HUDEP-2 (cell line): ENCODE results near the gene TWIST1.
A peak's percentile ranks its signal among the peaks of the same experiment; 100 is the strongest.

Experiments
- DNase-seq, 76 experiments: peaks; one replicate each; lab custom pipeline; 2025; ENCODE audit not compliant: unreplicated experiment in 76 of 76; lab: John Stamatoyannopoulos, UW

The TWIST1 gene

GRCh38 chr7:19117091-19117869, at the start of gene TWIST1:
TWIST1 (minus strand) TSS chr7:19117636; CDS start chr7:19117321, 315 bp downstream.
- peak in 1 of 76 experiments; percentile 4 for DNase-seq

GRCh38 chr7:19161671-19162070, 44.2 kb upstream of the TWIST1 start:
- DNase-seq: no peak

- DNase-seq: no peak
Observed at GRCh38 chr7:19146699-19147098, 29.3 kb upstream of the TWIST1 start.

GRCh38 chr7:19145434-19146115, 28.1 kb upstream of the TWIST1 start:
- no peak for DNase-seq

- DNase-seq: no peak
Observed at GRCh38 chr7:19144661-19145433, 27.4 kb upstream of the TWIST1 start, which contains the start of gene FERD3L. FERD3L (minus strand) TSS chr7:19145421; CDS start chr7:19145362, 59 bp downstream.

- DNase-seq: no peak
Observed at GRCh38 chr7:19143881-19144574, 26.6 kb upstream of the TWIST1 start.

- no peak for DNase-seq
Observed at GRCh38 chr7:19139706-19140327, 22.4 kb upstream of the TWIST1 start.

- DNase-seq: no peak
Observed at GRCh38 chr7:19133886-19134285, 16.4 kb upstream of the TWIST1 start.

- no peak for DNase-seq
Observed at GRCh38 chr7:19133390-19133789, 16.0 kb upstream of the TWIST1 start.

- no peak for DNase-seq
Observed at GRCh38 chr7:19128856-19129255, 11.4 kb upstream of the TWIST1 start.

- peak in 5 of 76 experiments; percentile 1 to 10 (median 6) for DNase-seq
Observed at GRCh38 chr7:19121977-19122588, 4.6 kb upstream of the TWIST1 start.

GRCh38 chr7:19119870-19120486, 2.5 kb upstream of the TWIST1 start:
- DNase-seq: no peak

- DNase-seq: no peak
Observed at GRCh38 chr7:19119372-19119771, 1.9 kb upstream of the TWIST1 start.

GRCh38 chr7:19118636-19119371, 1.4 kb upstream of the TWIST1 start:
- DNase-seq: no peak

- no peak for DNase-seq
Observed at GRCh38 chr7:19117870-19118608, 603 bp upstream of the TWIST1 start.

- no peak for DNase-seq
Observed at GRCh38 chr7:19116121-19117090, 1.0 kb downstream of the TWIST1 start.

GRCh38 chr7:19114551-19114855, 2.9 kb downstream of the TWIST1 start:
- no peak for DNase-seq
